GM19328 (cell line): ENCODE data around the gene TIMM13.
"Not testable (repeated sequence)": the region's sequence is repeated elsewhere in the genome, so short reads cannot be mapped to it uniquely, and the experiment has no call there.

Source experiments
- ATAC-seq: cut with Tn5 transposase; IDR thresholded peaks from one replicate; pipeline ENCODE4 v1.9.1; 2021; ENCODE audit warnings: mild to moderate bottlenecking, moderate library complexity; ENCODE audit not compliant: unreplicated experiment

TIMM13 gene

DNA sequence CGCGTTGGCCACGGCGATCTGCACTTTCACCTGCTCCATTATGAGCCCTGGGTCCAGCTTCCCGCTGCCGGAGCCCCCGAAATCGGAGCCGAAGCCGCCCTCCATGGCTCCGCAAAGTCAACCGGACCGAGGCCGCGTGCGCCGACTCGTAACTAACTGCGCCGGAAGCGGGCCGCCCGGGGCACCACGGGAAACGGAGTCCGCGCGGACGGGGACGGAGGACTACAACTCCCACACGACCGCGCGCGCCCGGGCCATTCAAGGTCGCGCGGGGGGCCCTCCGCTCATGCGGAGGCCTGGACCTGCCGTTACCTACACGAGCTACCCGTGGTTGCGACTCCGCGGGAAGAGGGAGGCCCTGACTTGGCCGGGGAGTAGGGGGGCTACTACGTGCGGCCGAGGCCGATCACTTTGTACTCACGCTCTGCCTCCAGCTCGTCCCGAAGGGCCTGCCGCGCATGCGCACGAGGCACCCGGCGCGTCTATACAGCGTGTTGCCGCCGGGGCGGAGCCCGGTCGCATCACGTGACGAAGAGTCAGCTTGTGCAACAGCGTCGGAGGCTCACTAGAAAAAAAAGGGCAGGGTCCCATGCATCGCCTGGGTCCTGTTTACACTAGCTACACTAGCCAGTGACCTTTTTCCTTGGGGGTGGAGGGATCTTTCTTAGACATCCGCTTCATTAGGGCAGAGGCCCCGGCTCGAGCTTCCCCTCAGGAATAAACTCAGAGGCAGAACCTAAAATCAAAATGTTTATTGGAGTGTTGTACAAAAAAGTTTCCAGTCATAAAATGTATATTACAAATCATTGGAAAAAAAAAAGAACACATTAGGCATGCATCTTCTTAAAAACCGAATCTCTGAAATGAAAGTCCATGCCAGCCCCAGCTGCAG is at the start of gene TIMM13:
TSS of gene TIMM13 (minus strand) at position 158 of the 892 bp plus-strand sequence. CDS start at position 105, 53 bp downstream.
- ATAC-seq = peak; percentile 80

DNA sequence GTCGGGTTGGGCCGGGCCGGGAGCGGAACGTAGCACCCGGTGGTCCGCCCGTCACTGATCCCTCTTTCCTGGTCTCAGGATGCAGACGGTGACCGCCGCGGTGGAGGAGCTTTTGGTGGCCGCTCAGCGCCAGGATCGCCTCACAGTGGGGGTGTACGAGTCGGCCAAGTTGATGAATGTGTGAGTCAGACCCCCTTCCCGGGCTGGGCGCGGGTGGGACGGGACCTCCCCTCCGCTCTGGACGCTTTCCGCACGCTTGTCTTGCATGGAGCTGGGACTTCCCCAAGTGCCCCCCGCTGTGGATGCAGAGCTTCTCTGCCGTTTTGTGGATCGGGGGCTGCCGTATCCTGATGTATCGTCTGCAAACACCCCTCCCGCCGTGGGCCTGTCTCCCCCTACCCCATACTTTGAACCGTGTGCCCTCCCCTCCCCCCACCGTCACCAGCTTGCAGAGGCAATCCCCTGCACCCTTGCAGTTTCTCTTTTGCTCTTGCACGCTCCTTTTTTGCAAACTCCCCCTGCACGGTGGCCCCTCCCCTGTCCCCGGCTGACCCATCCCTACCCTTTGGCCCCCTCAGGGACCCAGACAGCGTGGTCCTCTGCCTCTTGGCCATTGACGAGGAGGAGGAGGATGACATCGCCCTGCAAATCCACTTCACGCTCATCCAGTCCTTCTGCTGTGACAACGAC is 49.2 kb upstream of the TIMM13 start:
- ATAC-seq = no peak

DNA sequence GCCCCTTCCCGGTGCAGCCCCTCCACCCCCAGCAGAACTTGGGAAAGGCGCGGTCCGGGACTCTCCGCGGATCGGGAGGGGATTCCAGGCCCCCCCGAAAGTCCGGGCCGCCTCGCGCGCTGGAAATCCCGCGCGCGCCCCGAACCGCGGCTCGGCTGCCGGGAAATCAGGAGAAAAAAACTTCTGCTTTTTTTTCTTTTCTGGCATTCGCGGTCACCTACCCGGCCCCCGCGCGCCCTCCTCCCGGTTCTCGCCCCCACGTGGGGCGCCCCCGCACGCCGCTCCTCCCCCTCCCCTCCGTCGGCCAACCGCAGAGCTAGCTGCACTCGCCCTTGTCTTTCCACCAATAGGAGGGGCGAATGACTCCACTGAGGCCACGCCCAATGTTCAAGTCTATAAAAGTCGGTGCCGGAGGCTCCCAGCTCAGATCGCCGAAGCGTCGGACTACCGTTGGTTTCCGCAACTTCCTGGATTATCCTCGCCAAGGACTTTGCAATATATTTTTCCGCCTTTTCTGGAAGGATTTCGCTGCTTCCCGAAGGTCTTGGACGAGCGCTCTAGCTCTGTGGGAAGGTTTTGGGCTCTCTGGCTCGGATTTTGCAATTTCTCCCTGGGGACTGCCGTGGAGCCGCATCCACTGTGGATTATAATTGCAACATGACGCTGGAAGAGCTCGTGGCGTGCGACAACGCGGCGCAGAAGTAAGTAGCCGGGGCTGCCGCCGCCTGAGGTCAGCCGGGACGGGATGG is 48.5 kb upstream of the TIMM13 start, which contains the start of gene GADD45B:
TSS of gene GADD45B (plus strand) at position 426 of the 749 bp plus-strand sequence. CDS start at position 658, 232 bp downstream.
- peak; percentile 39 for ATAC-seq

DNA sequence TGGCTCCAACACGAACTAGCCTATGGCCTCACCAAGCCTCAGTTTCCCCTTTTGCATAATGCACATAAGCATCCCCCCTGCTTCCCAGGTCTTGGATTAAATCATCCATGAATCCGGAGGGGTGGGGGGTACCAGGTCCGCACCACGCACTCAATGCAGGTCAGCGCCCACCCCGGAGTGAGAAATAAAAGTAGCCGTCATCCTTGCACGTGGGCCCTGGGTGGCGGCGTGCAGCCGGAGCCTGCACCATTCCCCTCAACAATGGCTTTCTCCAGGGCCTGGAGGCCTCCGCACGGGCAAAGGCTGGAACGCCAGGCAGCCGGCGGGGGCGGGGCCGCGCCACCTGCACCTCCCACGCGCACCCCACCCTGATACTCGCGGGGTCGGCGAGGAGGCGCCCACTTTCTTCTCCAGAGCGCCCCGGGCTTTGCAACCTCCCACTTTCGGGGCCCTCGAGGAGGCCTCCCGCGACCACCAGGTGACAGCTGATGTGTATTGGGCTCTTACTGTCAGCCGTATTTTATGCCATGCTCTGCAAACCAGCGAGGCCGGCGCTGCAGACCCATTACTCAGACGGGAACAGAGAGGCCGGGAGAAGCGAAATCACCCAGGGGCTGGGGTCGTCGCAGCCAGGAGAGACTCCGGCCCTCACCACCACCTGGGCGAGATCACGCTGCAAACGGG is 47.8 kb upstream of the TIMM13 start:
- peak; percentile 0 for ATAC-seq

DNA sequence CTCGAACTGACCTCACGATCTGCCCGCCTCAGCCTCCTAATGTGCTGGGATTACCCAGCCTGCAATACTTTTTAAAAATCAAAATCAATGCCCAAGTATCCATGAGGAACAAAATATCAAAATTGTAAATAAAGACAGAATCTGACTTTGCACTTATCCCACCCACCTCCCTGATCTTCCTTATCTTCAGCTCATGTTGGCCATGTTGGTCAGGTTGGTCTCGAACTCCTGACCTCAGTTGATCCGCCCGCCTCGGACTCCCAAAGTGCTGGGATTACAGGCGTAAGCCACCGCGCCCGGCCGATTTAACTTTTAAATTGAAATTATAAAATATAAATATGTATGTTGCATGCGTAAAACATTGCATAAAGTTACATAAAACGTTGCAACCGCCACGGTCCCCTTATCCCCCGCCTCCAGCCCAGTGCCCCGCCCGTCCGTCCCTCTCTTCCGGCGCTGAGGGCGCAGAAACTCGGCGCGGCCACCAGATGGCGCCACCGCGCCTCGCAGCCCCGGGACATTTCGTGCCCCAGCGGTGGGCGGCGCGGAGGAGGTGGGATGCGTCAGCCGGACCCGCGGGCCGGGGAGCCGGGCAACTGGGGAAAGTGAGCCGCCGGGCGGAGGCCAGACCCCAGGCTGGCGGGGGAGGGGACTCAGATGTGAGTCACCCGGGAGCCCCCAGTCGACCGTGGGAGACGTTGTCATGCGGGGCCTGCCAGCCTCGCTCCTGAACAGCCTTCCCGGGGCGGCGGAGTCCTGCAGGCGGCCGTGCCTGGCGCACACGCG is 47.0 kb upstream of the TIMM13 start:
- peak; percentile 38 for ATAC-seq

DNA sequence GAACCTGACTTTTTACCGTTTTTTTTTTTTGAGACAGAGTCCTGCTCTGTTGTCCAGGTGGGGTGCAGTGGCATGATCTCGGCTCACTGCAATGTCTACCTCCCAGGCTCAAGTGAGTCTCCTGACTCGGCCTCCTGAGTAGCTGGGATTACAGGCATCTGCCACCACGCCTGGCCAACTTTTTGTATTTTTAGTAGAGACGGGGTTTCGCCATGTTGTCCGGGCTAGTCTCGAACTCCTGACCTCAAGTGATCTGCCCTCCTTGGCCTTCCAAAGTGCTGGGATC is 42.5 kb upstream of the TIMM13 start:
- ATAC-seq = not testable (repeated sequence)

DNA sequence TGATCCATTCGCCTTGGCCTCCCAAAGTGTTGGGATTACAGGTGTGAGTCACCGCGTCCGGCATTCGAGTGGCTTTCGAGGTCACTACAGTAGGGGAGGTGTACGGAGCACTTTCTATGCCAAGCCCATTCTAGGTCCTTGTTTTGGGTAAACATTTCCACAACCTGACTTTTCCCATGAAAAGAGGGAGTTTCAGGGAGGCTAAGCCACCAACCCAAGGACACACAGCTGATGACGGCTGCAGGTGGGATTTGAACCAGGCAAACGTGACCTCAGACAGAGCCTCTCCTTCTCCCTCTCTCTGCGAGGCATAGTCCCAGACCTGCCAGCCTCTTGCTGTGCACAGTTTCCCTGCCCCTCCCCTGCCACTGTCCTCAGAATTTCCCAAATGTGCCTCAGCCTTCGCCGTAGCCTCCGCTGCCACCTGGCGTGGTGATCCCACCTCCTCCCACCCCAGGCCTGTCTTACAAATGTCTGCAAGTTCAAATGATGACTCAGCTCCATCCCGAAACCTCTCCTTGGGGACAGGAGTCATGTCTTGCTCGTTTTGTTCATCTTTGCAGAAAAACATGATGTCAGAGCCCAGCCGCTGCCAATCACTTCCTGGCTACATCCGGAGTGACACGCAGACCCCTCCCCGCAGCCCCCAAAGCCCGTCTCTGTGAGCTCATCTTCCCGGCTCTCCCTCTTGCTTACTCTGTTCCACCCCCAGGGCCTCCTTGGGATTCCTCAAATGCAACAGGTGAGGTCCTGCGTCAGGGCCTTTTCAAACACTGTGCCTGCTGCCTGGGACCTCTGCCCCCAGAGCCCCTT is 41.9 kb upstream of the TIMM13 start:
- no peak for ATAC-seq

DNA sequence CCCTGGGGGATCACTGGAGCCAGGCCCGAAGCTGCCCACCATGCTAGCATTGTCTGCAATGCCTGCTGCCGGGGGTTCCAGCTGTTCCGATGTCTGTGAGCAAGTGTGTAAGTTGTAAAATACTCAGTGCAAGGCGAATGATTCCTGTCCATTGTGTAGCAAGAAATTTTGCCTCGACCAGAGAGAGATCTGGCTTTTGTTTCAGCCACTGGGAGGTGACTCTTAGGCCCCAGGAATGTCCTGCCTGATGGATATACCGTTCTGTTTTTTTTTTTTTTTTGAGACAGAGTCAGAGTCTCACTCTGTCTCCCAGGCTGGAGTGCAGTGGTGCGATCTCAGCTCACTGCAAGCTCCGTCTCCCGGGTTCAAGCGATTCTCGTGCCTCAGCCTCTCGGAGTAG is 41.2 kb upstream of the TIMM13 start:
- ATAC-seq = no peak

DNA sequence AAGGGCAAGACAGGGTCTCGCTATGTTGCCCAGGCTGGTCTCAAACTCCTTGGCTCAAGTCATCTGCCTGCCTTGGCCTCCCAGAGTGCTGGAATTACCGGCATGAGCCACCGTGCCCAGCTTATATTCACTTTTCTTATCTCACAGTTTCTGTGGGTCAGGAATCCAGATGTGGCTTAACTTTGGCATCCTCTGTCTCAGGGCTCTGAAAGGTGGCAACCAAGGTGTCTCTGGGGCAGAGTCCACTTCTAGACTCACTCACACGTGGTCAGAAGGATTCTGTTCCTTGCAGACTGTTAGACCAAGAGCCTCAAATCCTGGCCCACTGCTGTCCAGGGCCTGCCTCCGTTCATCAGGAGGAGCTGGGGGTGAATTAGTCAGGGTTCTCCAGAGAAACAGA is 37.0 kb upstream of the TIMM13 start:
- no peak for ATAC-seq

DNA sequence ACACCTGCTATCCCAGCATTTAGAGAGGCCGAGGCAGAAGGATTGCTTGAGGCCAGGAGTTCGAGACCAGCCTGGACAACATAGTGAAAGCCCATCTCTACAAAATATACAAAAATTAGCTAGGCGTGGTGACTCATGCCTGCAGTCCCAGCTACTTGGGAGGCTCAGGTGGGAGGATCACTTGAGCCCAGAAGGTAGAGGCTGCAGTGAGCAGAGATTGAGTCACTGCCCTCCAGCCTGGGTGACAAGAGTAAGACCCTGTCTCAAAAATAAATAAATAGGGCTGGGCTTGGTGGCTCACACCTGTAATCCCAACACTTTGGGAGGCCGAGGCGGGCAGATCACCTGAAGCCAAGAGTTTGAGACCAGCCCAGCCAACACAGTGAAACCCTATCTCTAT is 36.3 kb upstream of the TIMM13 start:
- ATAC-seq = not testable (repeated sequence)

DNA sequence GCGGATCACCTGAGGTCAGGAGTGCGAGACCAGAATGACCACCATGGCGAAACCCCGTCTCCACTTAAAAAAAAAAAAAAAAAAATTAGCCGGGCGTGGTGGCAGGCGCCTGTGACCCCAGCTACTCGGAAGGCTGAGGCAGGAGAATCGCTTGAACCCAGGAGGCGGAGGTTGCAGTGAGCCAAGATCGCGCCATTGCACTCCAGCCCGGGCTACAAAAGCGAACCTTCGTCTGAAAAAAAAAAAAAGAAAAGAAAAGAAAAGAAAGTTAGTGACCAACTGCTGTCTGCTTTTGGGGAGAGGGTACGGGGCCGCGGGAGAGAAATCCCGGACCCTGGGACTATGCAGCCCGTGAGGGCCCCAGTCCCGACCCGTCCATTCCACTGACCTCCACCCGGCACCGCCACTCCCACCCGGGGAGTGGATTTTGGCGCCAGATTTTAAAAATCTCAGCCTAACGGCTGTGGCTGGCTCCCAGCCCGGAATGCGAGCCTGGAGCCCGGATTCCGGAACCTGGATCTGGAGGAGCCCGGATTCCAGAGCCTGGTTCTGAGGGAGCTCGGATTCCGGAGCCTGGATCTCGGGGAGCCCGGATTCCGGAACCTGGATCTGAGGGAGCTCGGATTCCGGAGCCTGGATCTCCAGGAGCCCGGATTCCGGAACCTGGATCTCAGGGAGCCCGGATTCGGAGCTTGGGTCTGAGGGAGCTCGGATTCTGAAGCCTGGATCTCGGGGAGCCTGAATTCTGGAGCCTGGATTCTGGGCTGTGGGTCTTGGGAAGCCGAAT is 35.4 kb upstream of the TIMM13 start:
- ATAC-seq = no peak

DNA sequence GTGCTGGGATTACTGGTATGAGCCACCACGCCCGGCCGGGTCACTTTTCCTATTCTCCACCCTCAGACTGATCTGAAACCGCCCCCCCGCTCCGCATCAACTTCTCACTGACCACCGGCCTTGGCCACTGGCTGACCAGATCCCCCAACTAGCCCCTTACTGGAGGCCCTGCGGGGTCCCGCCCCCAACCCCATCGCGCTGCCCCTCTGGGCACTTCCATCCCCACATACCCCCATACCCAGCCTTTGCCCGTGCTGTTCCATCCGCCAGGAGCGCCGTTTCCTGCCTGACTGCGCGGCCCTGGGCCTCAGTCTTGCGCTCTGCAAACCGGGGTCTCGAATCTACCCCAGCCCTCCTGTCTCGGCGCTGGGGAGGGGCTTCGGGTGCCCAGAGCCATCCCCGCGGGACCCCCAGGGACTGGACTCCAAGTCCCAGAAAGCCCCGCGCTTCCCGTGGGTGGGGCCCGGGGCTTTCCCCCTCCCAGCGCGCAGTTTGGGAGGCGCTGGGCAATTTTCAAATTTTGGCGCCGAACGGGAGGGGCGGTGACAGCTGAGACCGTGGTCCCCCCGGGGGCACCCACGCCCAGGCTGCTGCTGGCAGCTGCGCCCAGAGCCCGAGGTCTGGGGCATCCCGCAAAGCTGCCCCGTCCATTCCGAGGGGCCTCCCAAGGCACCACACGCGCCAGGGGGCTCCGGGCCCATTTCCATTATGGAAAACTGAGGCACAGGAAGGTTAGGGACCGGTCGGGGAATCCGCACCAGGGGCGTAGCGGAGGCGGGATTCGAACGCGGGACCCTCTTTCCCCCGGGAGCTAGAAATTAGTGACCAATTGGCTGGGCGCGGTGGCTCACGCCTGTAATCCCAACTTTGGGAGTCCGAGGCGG is 34.6 kb upstream of the TIMM13 start:
- ATAC-seq = no peak

DNA sequence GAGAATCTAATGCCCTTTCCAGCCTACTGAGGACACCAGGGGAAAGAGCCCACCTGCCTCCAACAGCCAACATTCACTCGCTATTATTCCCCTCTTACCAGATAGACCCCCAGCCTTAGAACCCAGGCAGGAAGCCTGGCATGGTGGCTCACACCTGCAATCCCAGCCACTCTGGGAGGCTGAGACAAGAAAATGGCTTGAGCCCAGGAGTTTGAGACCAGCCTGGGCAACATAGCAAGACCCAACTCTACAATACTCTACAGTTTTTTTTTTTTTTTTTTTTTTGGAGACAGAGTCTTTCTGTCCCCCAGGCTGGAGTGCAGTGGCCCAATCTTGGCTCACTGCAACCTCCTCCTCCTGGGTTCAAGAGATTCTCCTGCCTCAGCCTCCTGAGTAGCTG is 32.9 kb upstream of the TIMM13 start:
- no peak for ATAC-seq

DNA sequence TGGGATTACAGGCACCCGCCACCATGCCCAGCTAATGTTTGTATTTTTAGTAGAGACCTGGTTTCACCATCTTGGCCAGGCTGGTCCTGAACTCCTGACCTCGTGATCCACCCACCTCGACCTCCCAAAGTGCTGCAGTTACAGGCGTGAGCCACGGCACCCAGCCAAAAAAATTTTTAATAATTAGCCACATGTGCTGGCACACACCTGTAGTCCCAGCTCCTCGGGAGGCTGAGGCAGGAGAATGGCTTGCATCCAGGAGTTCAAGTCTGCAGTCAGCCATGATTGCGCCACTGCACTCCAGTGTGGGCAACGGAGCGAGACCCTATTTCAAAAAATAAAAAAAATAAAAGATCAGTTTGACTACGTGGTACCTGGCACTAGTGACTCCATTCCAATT is 31.4 kb upstream of the TIMM13 start:
- ATAC-seq = not testable (repeated sequence)

DNA sequence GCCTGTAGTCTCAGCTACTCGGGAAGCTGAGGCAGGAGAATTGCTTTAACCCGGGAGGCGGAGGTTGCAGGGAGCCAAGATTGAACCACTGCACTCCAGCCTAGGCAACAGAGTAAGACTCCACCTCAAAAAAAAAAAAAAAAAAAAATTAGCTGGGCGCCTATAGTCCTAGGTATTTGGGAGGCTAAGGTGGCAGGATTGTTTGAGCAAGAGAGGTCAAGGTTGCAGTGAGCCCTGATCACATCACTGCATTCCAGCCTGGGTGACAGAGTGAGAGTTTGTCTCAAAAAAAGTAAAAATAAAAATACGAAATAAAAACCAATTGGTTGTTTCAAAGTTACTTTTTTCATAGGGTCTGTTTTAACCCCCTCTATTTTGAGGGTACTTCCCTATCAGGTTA is 30.7 kb upstream of the TIMM13 start:
- no peak for ATAC-seq

DNA sequence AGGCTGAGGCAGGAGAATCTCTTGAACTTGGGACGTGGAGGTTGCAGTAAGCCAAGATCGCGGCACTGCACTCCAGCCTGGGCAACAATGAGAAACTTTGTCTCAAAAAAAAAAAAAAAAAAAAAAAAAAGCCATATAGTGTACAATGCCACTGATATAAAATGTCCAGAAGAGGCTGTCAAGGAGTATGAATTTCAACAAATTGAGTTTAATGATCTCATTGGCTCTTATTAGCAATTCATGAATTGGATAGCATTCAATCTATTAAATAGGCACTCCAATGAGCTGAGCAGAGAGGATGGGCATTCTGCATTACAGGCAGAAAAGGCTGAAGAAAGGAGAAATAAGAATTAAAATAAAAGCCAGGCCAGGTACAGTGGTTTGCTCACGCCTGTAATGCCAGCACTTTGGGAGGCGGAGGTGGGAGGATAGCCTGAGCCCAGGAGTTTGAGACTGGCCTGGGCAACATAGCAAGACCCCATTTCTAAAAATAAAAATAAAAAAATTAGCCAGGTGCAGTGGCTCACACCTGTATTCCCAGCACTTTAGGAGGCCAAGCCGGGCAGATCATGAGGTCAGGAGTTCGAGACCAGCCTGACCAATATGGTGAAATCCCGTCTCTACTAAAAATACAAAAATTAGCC is 30.1 kb upstream of the TIMM13 start:
- ATAC-seq = no peak
